ENCODE results near the gene SNIP1. TPM values are rescaled to one million over a fixed set of nuclear protein-coding genes. Genes with fewer than 3 reads are reported as not detected.

Gene SNIP1
- polyA plus RNA-seq, 2 of the 4 experiments (the other 2 are of a cell fraction): 6.6 to 9.0 TPM

DNA sequence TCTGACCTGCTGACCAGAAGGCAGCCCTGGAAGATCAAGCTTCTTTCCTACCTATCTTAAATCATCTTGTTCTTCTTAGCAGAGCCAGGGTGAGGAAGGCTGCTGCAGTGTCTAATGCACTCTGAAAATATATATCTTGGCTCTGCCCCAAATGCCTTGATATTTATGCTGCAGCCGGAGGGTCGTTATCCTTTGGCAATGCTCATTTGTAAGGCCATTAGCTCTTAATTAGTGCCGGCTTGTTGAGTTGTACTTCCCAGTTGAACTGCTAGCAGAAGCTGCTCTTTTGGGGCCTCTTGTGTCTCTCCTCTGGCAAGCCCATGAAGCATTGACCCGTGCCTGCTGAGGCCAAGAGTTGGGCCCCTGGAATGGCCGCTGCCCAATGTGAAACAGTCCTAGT is 45.8 kb upstream of the SNIP1 start:
- H3K4me1 ChIP-seq: no peaks in the 10 kb centered on the region
- no peak overlapping the region for H3K27ac ChIP-seq
- ATAC-seq: no peak
- H3K9me3 ChIP-seq: no peaks in the 10 kb centered on the region
- TF ChIP-seq CHD4 (IDR thresholded peaks at IDR 0.05; ENCODE audit: borderline replicate concordance): no peak
- no peak for TF ChIP-seq FOXS1 (CRISPR knock-in tag; IDR thresholded peaks at IDR 0.05)
- no peak for TF ChIP-seq JUNB (IDR thresholded peaks at IDR 0.05)
- no peak for TF ChIP-seq GATA3 (IDR thresholded peaks at IDR 0.05; ENCODE audit: borderline replicate concordance)
- no peak for TF ChIP-seq SMC3 (IDR thresholded peaks at IDR 0.05)
- TF ChIP-seq, protein P1, sequence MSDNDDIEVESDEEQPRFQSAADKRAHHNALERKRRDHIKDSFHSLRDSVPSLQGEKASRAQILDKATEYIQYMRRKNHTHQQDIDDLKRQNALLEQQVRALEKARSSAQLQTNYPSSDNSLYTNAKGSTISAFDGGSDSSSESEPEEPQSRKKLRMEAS (IDR thresholded peaks at IDR 0.05): no peak
- TF ChIP-seq NPAS2 (CRISPR knock-in tag; IDR thresholded peaks at IDR 0.05; ENCODE audit: borderline replicate concordance): no peak
- no peak for TF ChIP-seq HOXB13 (CRISPR knock-in tag; IDR thresholded peaks at IDR 0.05; ENCODE audit: low read depth)
- no peak for TF ChIP-seq POLR2AphosphoS2 (conservative IDR thresholded peaks at IDR 0.05; ENCODE audit: low read length)
- no peak for TF ChIP-seq MAFK (IDR thresholded peaks at IDR 0.05; ENCODE audit: partially characterized antibody)
- TF ChIP-seq MYC (IDR thresholded peaks at IDR 0.05; ENCODE audit: borderline replicate concordance, low read length): no peak
- no peak for TF ChIP-seq CHD2 (IDR thresholded peaks at IDR 0.05; ENCODE audit: low read length, partially characterized antibody)
- TF ChIP-seq, protein P2, sequence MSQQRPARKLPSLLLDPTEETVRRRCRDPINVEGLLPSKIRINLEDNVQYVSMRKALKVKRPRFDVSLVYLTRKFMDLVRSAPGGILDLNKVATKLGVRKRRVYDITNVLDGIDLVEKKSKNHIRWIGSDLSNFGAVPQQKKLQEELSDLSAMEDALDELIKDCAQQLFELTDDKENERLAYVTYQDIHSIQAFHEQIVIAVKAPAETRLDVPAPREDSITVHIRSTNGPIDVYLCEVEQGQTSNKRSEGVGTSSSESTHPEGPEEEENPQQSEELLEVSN (IDR thresholded peaks at IDR 0.05; ENCODE audit: borderline replicate concordance, low read depth): no peak
- no peak for TF ChIP-seq BHLHE40 (IDR thresholded peaks at IDR 0.05; ENCODE audit: low read depth, low read length)
- TF ChIP-seq TFCP2L1 (CRISPR knock-in tag; IDR thresholded peaks at IDR 0.05): no peak
- TF ChIP-seq SREBF2 (IDR thresholded peaks at IDR 0.05): no peak
- TF ChIP-seq NR3C1 (IDR thresholded peaks at IDR 0.05): no peak
- TF ChIP-seq CBX8 (IDR thresholded peaks at IDR 0.05): no peak
- TF ChIP-seq EHF (CRISPR knock-in tag; IDR thresholded peaks at IDR 0.05): no peak
- no peak for DNase-seq (ENCODE audit: low read depth in 1 of 2, low spot score in 1 of 2)
- CTCF ChIA-PET: interaction anchor here (1.1 to 11.6 kb wide), 5 partner anchors 8 to 146 kb away, joined by 3 to 128 read pairs (median 5); no protein-coding TSS in a partner anchor
- POLR2A ChIA-PET: no interaction called here
- H3K4me2 ChIP-seq: no peak overlapping the region
- H3K4me3 ChIP-seq: no peak overlapping the region
- no peak for FAIRE-seq
- WGBS (ENCODE audit: missing lambda C conversion rate): 71% methylated on average over 5 of the region's 5 CpGs

DNA sequence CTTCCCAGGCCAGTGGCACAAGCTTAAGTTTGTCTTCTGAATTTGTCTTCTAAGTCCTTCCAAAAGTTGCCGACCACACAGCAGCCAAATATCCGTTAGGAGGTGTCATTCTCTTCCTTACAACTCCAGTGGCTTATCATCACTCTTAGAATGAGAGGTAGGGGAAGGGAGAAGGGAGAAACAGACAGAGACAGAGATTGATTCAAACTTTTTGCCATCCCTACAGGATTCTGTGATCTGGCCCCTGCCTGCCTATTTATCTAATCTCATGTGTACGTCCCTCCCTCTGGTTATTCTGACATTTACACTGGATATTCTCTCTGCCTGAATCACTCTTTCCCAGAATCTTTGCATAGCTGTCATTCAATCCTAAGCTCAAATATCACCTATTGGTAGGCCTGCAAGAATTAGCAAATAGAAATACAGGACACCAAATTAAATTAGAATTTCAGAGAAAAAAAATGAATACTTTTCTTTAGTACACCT is 42.1 kb upstream of the SNIP1 start:
- WGBS (ENCODE audit: missing lambda C conversion rate): 14% methylated on average over 3 of the region's 3 CpGs
- FAIRE-seq (no peak), DNase-seq (ENCODE audit: low read depth in 1 of 2, low spot score in 1 of 2) (no peak), ATAC-seq (peak; percentile 60 to 67)
- Histone ChIP-seq H3K4me1 (peaks cover 11% of the 10 kb centered on the region), H3K27ac (peak overlapping the region; percentile 17 to 93; a peak in 3 of 6 replicates), H3K9me3 (no peaks in the 10 kb centered on the region), H3K4me2 (peak overlapping the region; percentile 75), H3K4me3 (peak overlapping the region; percentile 86)
- TF ChIP-seq MAFK (IDR thresholded peaks at IDR 0.05; ENCODE audit: partially characterized antibody) (no peak), FOSB (CRISPR knock-in tag; IDR thresholded peaks at IDR 0.05) (no peak)
- ChIA-PET POLR2A (interaction anchor here (0.5 to 1.8 kb wide), 4 partner anchors 9 to 119 kb away, joined by 3 to 7 read pairs (median 4); a partner anchor contains a TSS), CTCF (interaction anchor here (1.0 kb wide), 1 partner anchor 86 kb away, joined by 4 read pairs; no protein-coding TSS in a partner anchor)

DNA sequence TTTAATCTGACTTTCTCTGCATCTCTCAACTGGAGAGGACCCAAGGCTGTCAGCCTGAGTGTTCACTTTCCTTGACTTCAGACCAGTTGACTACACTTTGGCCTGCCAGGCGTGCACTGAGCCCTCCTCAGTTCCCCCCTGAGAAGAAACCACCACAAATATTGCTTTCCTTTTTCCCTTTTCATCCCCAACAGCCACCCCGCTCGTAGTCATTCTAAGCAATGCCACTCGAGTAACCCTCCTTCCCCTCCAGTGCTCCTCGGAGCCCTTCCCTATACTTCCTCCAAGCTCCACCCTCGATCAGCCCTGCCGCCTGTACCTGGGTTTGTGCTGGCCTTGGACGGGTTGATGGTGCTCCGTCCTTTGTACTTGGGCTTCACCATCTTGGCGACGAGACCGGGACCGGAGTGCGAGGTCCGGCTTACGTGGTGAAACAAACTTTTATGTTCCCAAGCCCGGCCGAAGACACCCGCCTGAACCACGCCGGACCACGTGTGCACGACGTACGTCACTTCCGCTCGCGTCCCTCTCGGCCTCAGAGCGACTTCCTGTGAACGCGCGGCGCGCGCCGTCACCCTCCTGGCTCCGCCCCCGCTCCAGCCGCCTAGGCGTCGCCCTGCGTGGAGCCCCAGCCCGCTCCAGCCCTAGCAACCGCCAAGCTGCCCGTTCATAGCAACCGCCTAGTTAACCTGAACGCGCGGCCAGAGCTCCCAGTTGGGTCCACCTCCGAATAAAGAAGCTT is 41.5 kb upstream of the SNIP1 start, which contains the start of gene GNL2:
Gene GNL2, minus strand, starts transcription at position 498 of the 742 bp plus-strand sequence. Its CDS starts 115 bp downstream, at position 383.
- Histone ChIP-seq H3K4me3 (peak within 1 kb of the TSS; percentile 86), H3K4me2 (peak within 1 kb of the TSS; percentile 94), H3K4me1 (peaks cover 11% of the 10 kb centered on the region), H3K9me3 (no peaks in the 10 kb centered on the region), H3K27ac (peak within 1 kb of the TSS; percentile 80 to 93)
- ChIA-PET POLR2A (interaction anchor here (0.5 to 1.8 kb wide), 5 partner anchors 8 to 118 kb away, joined by 3 to 7 read pairs (median 4); a partner anchor contains a TSS), CTCF (interaction anchor here (1.0 kb wide), 1 partner anchor 87 kb away, joined by 4 read pairs; no protein-coding TSS in a partner anchor)
- WGBS (ENCODE audit: missing lambda C conversion rate): under 1% methylated on average over 41 of the region's 51 CpGs
- peak; percentile 94 to 95 for DNase-seq (ENCODE audit: low read depth in 1 of 2, low spot score in 1 of 2)
- no peak for FAIRE-seq
- ATAC-seq: peak; percentile 99
- TF ChIP-seq CEBPB (IDR thresholded peaks at IDR 0.05): no peak
- no peak for TF ChIP-seq POLR2AphosphoS2 (conservative IDR thresholded peaks at IDR 0.05; ENCODE audit: low read length)
- TF ChIP-seq, protein P3, sequence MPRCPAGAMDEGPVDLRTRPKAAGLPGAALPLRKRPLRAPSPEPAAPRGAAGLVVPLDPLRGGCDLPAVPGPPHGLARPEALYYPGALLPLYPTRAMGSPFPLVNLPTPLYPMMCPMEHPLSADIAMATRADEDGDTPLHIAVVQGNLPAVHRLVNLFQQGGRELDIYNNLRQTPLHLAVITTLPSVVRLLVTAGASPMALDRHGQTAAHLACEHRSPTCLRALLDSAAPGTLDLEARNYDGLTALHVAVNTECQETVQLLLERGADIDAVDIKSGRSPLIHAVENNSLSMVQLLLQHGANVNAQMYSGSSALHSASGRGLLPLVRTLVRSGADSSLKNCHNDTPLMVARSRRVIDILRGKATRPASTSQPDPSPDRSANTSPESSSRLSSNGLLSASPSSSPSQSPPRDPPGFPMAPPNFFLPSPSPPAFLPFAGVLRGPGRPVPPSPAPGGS (IDR thresholded peaks at IDR 0.05): 0 out of 3 replicates have a peak, but pooled peaks have one; percentile 45
- TF ChIP-seq, protein P4, sequence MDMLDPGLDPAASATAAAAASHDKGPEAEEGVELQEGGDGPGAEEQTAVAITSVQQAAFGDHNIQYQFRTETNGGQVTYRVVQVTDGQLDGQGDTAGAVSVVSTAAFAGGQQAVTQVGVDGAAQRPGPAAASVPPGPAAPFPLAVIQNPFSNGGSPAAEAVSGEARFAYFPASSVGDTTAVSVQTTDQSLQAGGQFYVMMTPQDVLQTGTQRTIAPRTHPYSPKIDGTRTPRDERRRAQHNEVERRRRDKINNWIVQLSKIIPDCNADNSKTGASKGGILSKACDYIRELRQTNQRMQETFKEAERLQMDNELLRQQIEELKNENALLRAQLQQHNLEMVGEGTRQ (IDR thresholded peaks at IDR 0.05): peak; percentile 89
- TF ChIP-seq JUN (IDR thresholded peaks at IDR 0.05): peak; percentile 54 to 71; a peak in 4 of 5 replicates
- peak; percentile 29; the same call in 1 of the 2 replicates for TF ChIP-seq GATA3 (IDR thresholded peaks at IDR 0.05; ENCODE audit: borderline replicate concordance)
- TF ChIP-seq, protein P5, sequence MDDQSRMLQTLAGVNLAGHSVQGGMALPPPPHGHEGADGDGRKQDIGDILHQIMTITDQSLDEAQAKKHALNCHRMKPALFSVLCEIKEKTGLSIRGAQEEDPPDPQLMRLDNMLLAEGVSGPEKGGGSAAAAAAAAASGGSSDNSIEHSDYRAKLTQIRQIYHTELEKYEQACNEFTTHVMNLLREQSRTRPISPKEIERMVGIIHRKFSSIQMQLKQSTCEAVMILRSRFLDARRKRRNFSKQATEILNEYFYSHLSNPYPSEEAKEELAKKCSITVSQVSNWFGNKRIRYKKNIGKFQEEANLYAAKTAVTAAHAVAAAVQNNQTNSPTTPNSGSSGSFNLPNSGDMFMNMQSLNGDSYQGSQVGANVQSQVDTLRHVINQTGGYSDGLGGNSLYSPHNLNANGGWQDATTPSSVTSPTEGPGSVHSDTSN (IDR thresholded peaks at IDR 0.05): no peak
- peak; percentile 78 for TF ChIP-seq PHF8 (IDR thresholded peaks at IDR 0.05; ENCODE audit: borderline replicate concordance, low read depth)
- TF ChIP-seq, protein P2 (IDR thresholded peaks at IDR 0.05; ENCODE audit: borderline replicate concordance, low read depth): peak; percentile 77
- no peak for TF ChIP-seq HOXB5 (CRISPR knock-in tag; IDR thresholded peaks at IDR 0.05)
- peak; percentile 90 for TF ChIP-seq POLR2A (IDR thresholded peaks at IDR 0.05; ENCODE audit: low read length)
- no peak for TF ChIP-seq BHLHE40 (IDR thresholded peaks at IDR 0.05; ENCODE audit: low read depth, low read length)

All from A549 (cell line).